ENCODE data around the gene FAM222A. TPM values are rescaled to one million over a fixed set of nuclear protein-coding genes. Genes with fewer than 3 reads are reported as not detected.

FAM222A gene
- total RNA-seq, 5 donors from 2014 or later (not counting 1 experiment from before 2014, with no cell fraction given) = 0.95 to 4.2 (median 1.6) TPM

- H3K27ac ChIP-seq (ENCODE audit: low read length) = no peak overlapping the region
- Mint-ChIP-seq H3K27me3 (peaks cover 15 to 34% of the 10 kb centered on the region in 2 donors), H3K9me3 (no peaks in the 10 kb centered on the region), H3K27ac (no peak overlapping the region), H3K4me3 (no peak overlapping the region), H3K36me3 (no peaks in the 10 kb centered on the region), H3K4me1 (peaks cover 0 to 5% (median 5%) of the 10 kb centered on the region in 3 donors)
- H3K9me3 ChIP-seq = no peaks in the 10 kb centered on the region
- DNase-seq = no peak
- 92% methylated on average over 13 of the region's 18 CpGs for whole genome bisulfite sequencing (ENCODE audit: insufficient coverage)
- H3K36me3 ChIP-seq (ENCODE audit: control insufficient read depth in 2 of 2, extremely low read depth in 1 of 2, insufficient read depth in 1 of 2, low read length in 1 of 2) = no peaks in the 10 kb centered on the region
- no peak overlapping the region for H3K4me3 ChIP-seq (ENCODE audit: control insufficient read depth in 1 of 2, extremely low read depth in 1 of 2, low read length in 1 of 2)
- ATAC-seq (replicated peaks in 1 of 4) = no peak
- H3K4me1 ChIP-seq (ENCODE audit: control insufficient read depth in 1 of 2, extremely low read depth in 1 of 2, insufficient read depth in 2 of 2, low read length in 2 of 2) = peaks cover 0 to 11% of the 10 kb centered on the region in 2 experiments
- H3K27me3 ChIP-seq (replicated peaks in 1 of 2; ENCODE audit: control insufficient read depth in 2 of 2, extremely low read depth in 1 of 2, insufficient read depth in 2 of 2, low read length in 1 of 2) = peaks cover 4 to 55% of the 10 kb centered on the region in 2 experiments
- ChIA-PET CTCF (interaction anchor here in 1 of 2 donors (0.6 kb wide), 1 partner anchor 366 kb away, joined by 3 read pairs; no protein-coding TSS in a partner anchor), POLR2A (no interaction called here)
These were observed 4.0 kb downstream of the FAM222A start for GRCh38 chr12:109717390-109718357.

GRCh38 chr12:109718390-109718789, 4.8 kb downstream of the FAM222A start:
- no peak overlapping the region for H3K4me3 Mint-ChIP-seq
- H3K36me3 ChIP-seq (ENCODE audit: control insufficient read depth in 2 of 2, extremely low read depth in 1 of 2, insufficient read depth in 1 of 2, low read length in 1 of 2) = no peaks in the 10 kb centered on the region
- no peak overlapping the region for H3K27ac ChIP-seq (ENCODE audit: low read length)
- no peaks in the 10 kb centered on the region for H3K9me3 ChIP-seq
- peaks cover 4 to 54% of the 10 kb centered on the region in 2 experiments for H3K27me3 ChIP-seq (replicated peaks in 1 of 2; ENCODE audit: control insufficient read depth in 2 of 2, extremely low read depth in 1 of 2, insufficient read depth in 2 of 2, low read length in 1 of 2)
- WGBS (ENCODE audit: insufficient coverage) = 23% methylated on average over 29 of the region's 33 CpGs
- H3K9me3 Mint-ChIP-seq = no peaks in the 10 kb centered on the region
- ChIA-PET CTCF (interaction anchor here (0.6 to 0.7 kb wide), 2 partner anchors 367 to 387 kb away, joined by 3 read pairs; no protein-coding TSS in a partner anchor), POLR2A (no interaction called here)
- H3K27ac Mint-ChIP-seq = no peak overlapping the region
- DNase-seq (no peak), ATAC-seq (replicated peaks in 1 of 4) (no peak)
- no peak overlapping the region for H3K4me3 ChIP-seq (ENCODE audit: control insufficient read depth in 1 of 2, extremely low read depth in 1 of 2, low read length in 1 of 2)
- H3K36me3 Mint-ChIP-seq = no peaks in the 10 kb centered on the region
- H3K4me1 ChIP-seq (ENCODE audit: control insufficient read depth in 1 of 2, extremely low read depth in 1 of 2, insufficient read depth in 2 of 2, low read length in 2 of 2) = peaks cover 0 to 9% of the 10 kb centered on the region in 2 experiments
- H3K27me3 Mint-ChIP-seq = peaks cover 15 to 34% of the 10 kb centered on the region in 2 donors
- peaks cover 0 to 2% (median 0%) of the 10 kb centered on the region in 3 donors for H3K4me1 Mint-ChIP-seq

- CTCF ChIA-PET = interaction anchor here in 1 of 2 donors (0.7 kb wide), 1 partner anchor 386 kb away, joined by 3 read pairs; no protein-coding TSS in a partner anchor
- Histone ChIP-seq H3K27ac (ENCODE audit: low read length) (no peak overlapping the region), H3K4me3 (ENCODE audit: control insufficient read depth in 1 of 2, extremely low read depth in 1 of 2, low read length in 1 of 2) (no peak overlapping the region), H3K36me3 (ENCODE audit: control insufficient read depth in 2 of 2, extremely low read depth in 1 of 2, insufficient read depth in 1 of 2, low read length in 1 of 2) (no peaks in the 10 kb centered on the region), H3K9me3 (no peaks in the 10 kb centered on the region), H3K27me3 (replicated peaks in 1 of 2; ENCODE audit: control insufficient read depth in 2 of 2, extremely low read depth in 1 of 2, insufficient read depth in 2 of 2, low read length in 1 of 2) (peaks cover 4 to 54% of the 10 kb centered on the region in 2 experiments), H3K4me1 (ENCODE audit: control insufficient read depth in 1 of 2, extremely low read depth in 1 of 2, insufficient read depth in 2 of 2, low read length in 2 of 2) (peaks cover 0 to 9% of the 10 kb centered on the region in 2 experiments)
- Mint-ChIP-seq H3K27me3 (peaks cover 15 to 34% of the 10 kb centered on the region in 2 donors), H3K9me3 (no peaks in the 10 kb centered on the region), H3K4me3 (no peak overlapping the region), H3K4me1 (peaks cover 0 to 2% (median 0%) of the 10 kb centered on the region in 3 donors), H3K36me3 (no peaks in the 10 kb centered on the region), H3K27ac (no peak overlapping the region)
- POLR2A ChIA-PET = interaction anchor here in 1 of 2 donors (0.6 kb wide), 1 partner anchor 457 kb away, joined by 3 read pairs; no protein-coding TSS in a partner anchor
- 73% methylated on average over 9 of the region's 12 CpGs for WGBS (ENCODE audit: insufficient coverage)
- ATAC-seq (replicated peaks in 1 of 4) (no peak), DNase-seq (no peak)
These were observed 5.7 kb downstream of the FAM222A start for GRCh38 chr12:109719123-109720022.

GRCh38 chr12:109720152-109720856, 6.7 kb downstream of the FAM222A start:
- no peaks in the 10 kb centered on the region for H3K9me3 ChIP-seq
- POLR2A ChIA-PET = no interaction called here
- CTCF ChIA-PET = no interaction called here
- peaks cover 15 to 34% of the 10 kb centered on the region in 2 donors for H3K27me3 Mint-ChIP-seq
- no peak overlapping the region for H3K27ac ChIP-seq (ENCODE audit: low read length)
- no peak overlapping the region for H3K4me3 ChIP-seq (ENCODE audit: control insufficient read depth in 1 of 2, extremely low read depth in 1 of 2, low read length in 1 of 2)
- no peaks in the 10 kb centered on the region for H3K9me3 Mint-ChIP-seq
- no peaks in the 10 kb centered on the region for H3K4me1 Mint-ChIP-seq
- no peak overlapping the region for H3K4me3 Mint-ChIP-seq
- H3K27me3 ChIP-seq (replicated peaks in 1 of 2; ENCODE audit: control insufficient read depth in 2 of 2, extremely low read depth in 1 of 2, insufficient read depth in 2 of 2, low read length in 1 of 2) = peaks cover 4 to 47% of the 10 kb centered on the region in 2 experiments
- no peak overlapping the region for H3K27ac Mint-ChIP-seq
- H3K4me1 ChIP-seq (ENCODE audit: control insufficient read depth in 1 of 2, extremely low read depth in 1 of 2, insufficient read depth in 2 of 2, low read length in 2 of 2) = peaks cover 0 to under 1% of the 10 kb centered on the region in 2 experiments
- DNase-seq (no peak), ATAC-seq (replicated peaks in 1 of 4) (no peak)
- H3K36me3 ChIP-seq (ENCODE audit: control insufficient read depth in 2 of 2, extremely low read depth in 1 of 2, insufficient read depth in 1 of 2, low read length in 1 of 2) = no peaks in the 10 kb centered on the region
- no peaks in the 10 kb centered on the region for H3K36me3 Mint-ChIP-seq
- WGBS (ENCODE audit: insufficient coverage) = 89% methylated on average over 9 of the region's 12 CpGs

DNA sequence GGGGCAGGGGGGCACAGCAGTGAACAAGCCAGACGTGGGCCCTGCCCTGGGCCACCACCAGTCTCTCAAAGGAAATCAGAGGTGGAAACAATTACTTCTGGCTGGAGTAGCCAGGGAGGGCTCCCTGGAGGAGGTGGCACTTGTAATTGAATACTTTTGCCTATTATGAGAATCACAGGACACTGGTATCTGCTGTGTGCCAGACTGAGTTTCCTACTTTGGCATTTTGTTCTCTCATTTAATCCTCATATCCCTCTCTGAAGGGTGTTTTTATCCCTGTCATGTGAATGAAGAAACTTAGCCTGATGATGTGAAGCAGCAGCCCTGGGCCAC, 7.2 kb downstream of the FAM222A start:
- Histone ChIP-seq H3K27me3 (replicated peaks in 1 of 2; ENCODE audit: control insufficient read depth in 2 of 2, extremely low read depth in 1 of 2, insufficient read depth in 2 of 2, low read length in 1 of 2) (peaks cover 4 to 41% of the 10 kb centered on the region in 2 experiments), H3K4me3 (ENCODE audit: control insufficient read depth in 1 of 2, extremely low read depth in 1 of 2, low read length in 1 of 2) (no peak overlapping the region), H3K9me3 (no peaks in the 10 kb centered on the region), H3K4me1 (ENCODE audit: control insufficient read depth in 1 of 2, extremely low read depth in 1 of 2, insufficient read depth in 2 of 2, low read length in 2 of 2) (no peaks in the 10 kb centered on the region), H3K27ac (ENCODE audit: low read length) (no peak overlapping the region), H3K36me3 (ENCODE audit: control insufficient read depth in 2 of 2, extremely low read depth in 1 of 2, insufficient read depth in 1 of 2, low read length in 1 of 2) (no peaks in the 10 kb centered on the region)
- Mint-ChIP-seq H3K27ac (no peak overlapping the region), H3K27me3 (peaks cover 15 to 33% of the 10 kb centered on the region in 2 donors), H3K4me1 (no peaks in the 10 kb centered on the region), H3K4me3 (no peak overlapping the region), H3K36me3 (no peaks in the 10 kb centered on the region), H3K9me3 (no peaks in the 10 kb centered on the region)
- ChIA-PET POLR2A (no interaction called here), CTCF (no interaction called here)
- ATAC-seq (replicated peaks in 1 of 4) = no peak
- no CpG with 5 or more reads among the region's 1 CpG for whole genome bisulfite sequencing (ENCODE audit: insufficient coverage)
- no peak for DNase-seq
